ENCODE data around the gene BCKDK.
"Not testable (repeated sequence)": the region's sequence is repeated elsewhere in the genome, so short reads cannot be mapped to it uniquely, and the experiment has no call there.

Gene BCKDK

GRCh38 chr16:31148281-31148728 is 40.1 kb downstream of the BCKDK start:
- DNase-seq (ENCODE audit: low spot score), result no peak
- TF ChIP-seq, protein P1, sequence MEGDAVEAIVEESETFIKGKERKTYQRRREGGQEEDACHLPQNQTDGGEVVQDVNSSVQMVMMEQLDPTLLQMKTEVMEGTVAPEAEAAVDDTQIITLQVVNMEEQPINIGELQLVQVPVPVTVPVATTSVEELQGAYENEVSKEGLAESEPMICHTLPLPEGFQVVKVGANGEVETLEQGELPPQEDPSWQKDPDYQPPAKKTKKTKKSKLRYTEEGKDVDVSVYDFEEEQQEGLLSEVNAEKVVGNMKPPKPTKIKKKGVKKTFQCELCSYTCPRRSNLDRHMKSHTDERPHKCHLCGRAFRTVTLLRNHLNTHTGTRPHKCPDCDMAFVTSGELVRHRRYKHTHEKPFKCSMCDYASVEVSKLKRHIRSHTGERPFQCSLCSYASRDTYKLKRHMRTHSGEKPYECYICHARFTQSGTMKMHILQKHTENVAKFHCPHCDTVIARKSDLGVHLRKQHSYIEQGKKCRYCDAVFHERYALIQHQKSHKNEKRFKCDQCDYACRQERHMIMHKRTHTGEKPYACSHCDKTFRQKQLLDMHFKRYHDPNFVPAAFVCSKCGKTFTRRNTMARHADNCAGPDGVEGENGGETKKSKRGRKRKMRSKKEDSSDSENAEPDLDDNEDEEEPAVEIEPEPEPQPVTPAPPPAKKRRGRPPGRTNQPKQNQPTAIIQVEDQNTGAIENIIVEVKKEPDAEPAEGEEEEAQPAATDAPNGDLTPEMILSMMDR (IDR thresholded peaks at IDR 0.05; ENCODE audit: extremely low read depth, insufficient read depth, missing control alignments), result no peak
- in situ Hi-C loops (cut with MboI; ENCODE audit: low pct_unique_long_range_greater_than_20kb, low sequenced_read_pairs, unreplicated experiment), result no loop called here

DNA sequence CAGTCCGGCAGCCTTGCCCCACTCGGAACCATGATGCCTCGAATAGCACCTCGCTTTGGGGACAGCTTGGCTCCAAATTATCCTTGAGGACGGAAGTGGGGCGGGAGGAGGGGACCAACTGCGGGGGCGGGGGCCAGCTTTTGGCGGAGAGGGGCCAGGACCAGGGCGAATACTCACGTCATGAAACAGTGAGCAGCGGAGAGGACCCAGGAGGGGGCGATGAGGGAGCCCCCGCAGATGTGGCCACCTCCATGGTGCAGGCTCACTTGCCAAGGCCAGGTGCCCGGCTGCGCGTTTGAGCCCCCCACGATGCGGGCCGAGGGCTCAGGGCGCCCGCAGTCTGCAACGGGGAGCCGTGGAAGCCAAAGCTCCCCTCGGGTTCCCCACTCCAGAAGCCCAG is 40.7 kb downstream of the BCKDK start:
- no peak for DNase-seq (ENCODE audit: low spot score)
- in situ Hi-C loops (cut with MboI; ENCODE audit: low pct_unique_long_range_greater_than_20kb, low sequenced_read_pairs, unreplicated experiment), result no loop called here
- TF ChIP-seq, protein P1 (IDR thresholded peaks at IDR 0.05; ENCODE audit: extremely low read depth, insufficient read depth, missing control alignments), result no peak

- no peak for DNase-seq (ENCODE audit: low spot score)
- in situ Hi-C loops (cut with MboI; ENCODE audit: low pct_unique_long_range_greater_than_20kb, low sequenced_read_pairs, unreplicated experiment), result no loop called here
- TF ChIP-seq, protein P1 (IDR thresholded peaks at IDR 0.05; ENCODE audit: extremely low read depth, insufficient read depth, missing control alignments), result no peak
Measured at GRCh38 chr16:31149332-31149731, 41.1 kb downstream of the BCKDK start.

DNA sequence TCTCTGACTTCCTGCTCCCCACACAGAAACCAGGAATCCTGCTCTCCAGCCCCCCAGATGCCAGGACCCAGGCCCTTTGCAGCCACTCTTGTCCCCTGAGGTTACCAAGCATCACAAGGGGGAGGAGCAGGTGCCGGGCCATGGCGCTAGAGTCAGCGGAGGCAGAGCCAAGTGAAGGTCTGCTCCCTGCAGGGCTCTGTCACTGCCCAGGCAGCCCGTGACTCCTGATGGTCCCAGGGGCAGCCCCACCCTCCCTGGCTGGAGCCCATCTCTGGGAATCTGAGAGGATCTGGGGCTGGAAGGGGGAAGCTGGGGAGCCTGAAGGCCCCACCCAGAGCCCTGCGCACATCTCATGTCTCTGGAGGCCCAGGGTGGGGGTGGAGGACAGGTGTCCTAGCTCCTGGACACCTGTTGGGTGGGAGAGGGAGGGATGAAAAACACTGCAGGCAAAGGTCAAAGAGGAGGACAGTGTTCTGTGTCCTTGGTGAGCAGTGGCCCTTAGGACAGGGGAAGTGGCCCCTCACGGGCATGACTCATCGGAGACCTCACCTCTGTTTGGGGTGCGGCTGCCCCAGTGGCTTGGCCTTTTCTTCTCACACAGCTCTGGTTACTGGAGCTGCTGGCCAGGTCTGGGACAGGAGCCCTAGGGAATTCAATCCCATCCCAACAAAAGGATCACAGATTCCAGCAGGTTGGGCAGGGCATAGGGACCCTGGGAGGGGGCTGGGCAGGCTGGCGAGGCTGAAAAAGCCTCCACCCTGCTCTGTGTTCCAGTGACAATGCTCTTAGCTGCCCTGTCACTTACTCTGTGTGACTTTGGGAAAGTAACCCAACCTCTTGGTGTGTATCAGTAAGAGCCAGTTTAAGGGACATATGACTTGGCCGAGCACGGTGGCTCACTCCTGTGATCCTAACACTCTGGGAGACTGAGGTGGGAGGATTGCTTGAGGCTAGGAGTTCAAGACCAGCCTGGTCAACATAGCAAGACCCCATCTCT is 42.0 kb downstream of the BCKDK start, which contains the start of gene PRSS36:
Gene PRSS36, minus strand, starts transcription at position 173 of the 997 bp plus-strand sequence. Its CDS starts 31 bp downstream, at position 142.
- in situ Hi-C loops (cut with MboI; ENCODE audit: low pct_unique_long_range_greater_than_20kb, low sequenced_read_pairs, unreplicated experiment), result no loop called here
- no peak for DNase-seq (ENCODE audit: low spot score)
- TF ChIP-seq, protein P1 (IDR thresholded peaks at IDR 0.05; ENCODE audit: extremely low read depth, insufficient read depth, missing control alignments), result no peak

DNA sequence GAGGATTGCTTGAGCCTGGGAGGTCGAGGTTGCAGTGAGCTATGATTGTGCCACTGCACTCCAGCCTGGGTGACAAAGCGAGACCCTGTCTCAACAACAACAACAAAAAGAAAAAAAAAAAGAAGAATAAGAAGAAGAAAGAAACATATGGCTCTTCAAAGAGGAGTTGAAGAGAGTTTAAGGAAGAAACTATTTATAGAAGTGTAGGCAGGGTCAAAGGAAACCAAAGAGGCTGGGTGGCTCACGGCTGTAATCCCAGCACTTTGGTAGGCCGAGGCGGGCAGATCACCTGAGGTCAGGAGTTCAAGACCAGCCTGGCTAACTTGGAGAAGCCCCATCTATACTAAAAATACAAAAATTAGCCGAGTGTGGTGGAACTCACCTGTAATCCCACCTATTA is 42.8 kb downstream of the BCKDK start:
- DNase-seq (ENCODE audit: low spot score); in situ Hi-C loops (cut with MboI; ENCODE audit: low pct_unique_long_range_greater_than_20kb, low sequenced_read_pairs, unreplicated experiment): not testable (repeated sequence)

- TF ChIP-seq, protein P1 (IDR thresholded peaks at IDR 0.05; ENCODE audit: extremely low read depth, insufficient read depth, missing control alignments), result no peak
- in situ Hi-C loops (cut with MboI; ENCODE audit: low pct_unique_long_range_greater_than_20kb, low sequenced_read_pairs, unreplicated experiment), result no loop called here
Measured at GRCh38 chr16:31157136-31157535, 49.0 kb downstream of the BCKDK start.

More at GRCh38 chr16:31157136-31157535, 49.0 kb downstream of the BCKDK start:
- no peak for DNase-seq (ENCODE audit: low spot score)
